Peyer's patch (tissue), 4 donors: Measurements from ENCODE around the gene RELT. TPM values are rescaled to one million over a fixed set of nuclear protein-coding genes. Genes with fewer than 3 reads are reported as not detected.

Experiments
- DNase-seq, 3 donors: peaks; one replicate each; pipeline ENCODE4 v3.0.0-alpha.2; 2017 to 2019
- H3K27ac ChIP-seq, 4 donors: fragments of 200-600 bp; sonication (generic); one replicate each; pipeline ENCODE4 v1.5.1; 2016 to 2019
- H3K27me3 ChIP-seq, 2 donors: fragments of 200-600 bp; sonication (generic); one replicate each; pipeline ENCODE4 v1.5.1; 2019
- H3K36me3 ChIP-seq, 3 donors: fragments of 200-600 bp; sonication (generic); one replicate each; pipeline ENCODE4 v1.5.1; 2016 to 2019
- H3K4me1 ChIP-seq, 4 donors: fragments of 200-600 bp; sonication (generic); one replicate each; pipeline ENCODE4 v1.5.1; 2016 to 2019
- H3K4me3 ChIP-seq, 4 donors: fragments of 200-600 bp; sonication (generic); 1 replicate in 3 of 4; 2 replicates in 1 of 4; pipeline ENCODE4 v1.5.1; 2016 to 2019; ENCODE audit warnings: mild to moderate bottlenecking in 1 of 4
- H3K9me3 ChIP-seq, 4 donors: fragments of 200-600 bp; sonication (generic); one replicate each; pipeline ENCODE4 v1.5.1; 2016 to 2019; ENCODE audit warnings: mild to moderate bottlenecking in 1 of 4
- CTCF ChIP-seq, 6 experiments: fragments of 450-650 bp in 4 of 6; fragments of 200-600 bp in 2 of 6; sonication (generic) in 1 of 6; IDR thresholded peaks; one replicate each; pipeline ENCODE4 v1.5.1; 2017 to 2019; ENCODE audit warnings: antibody characterized with exemption in 6 of 6, mild to moderate bottlenecking in 3 of 6, moderate library complexity in 1 of 6
- POLR2A ChIP-seq, 2 donors: fragments of 450-650 bp; IDR thresholded peaks; one replicate each; pipeline ENCODE4 v1.5.1; 2017; ENCODE audit warnings: antibody characterized with exemption in 2 of 2, mild to moderate bottlenecking in 2 of 2, moderate library complexity in 2 of 2
- total RNA-seq, 4 donors: library from RNA; depleted of rRNA; stranded (reverse); fragments of >200 nt; gene quantifications; one replicate each; pipeline ENCODE4 v1.1.0, GENCODE V29; 2016

The RELT gene
- total RNA-seq, 4 donors from 2014 or later = 1.2 to 19.0 (median 4.7) TPM

GRCh38 chr11:73406619-73407018 lies 30.4 kb downstream of the RELT start:
- Histone ChIP-seq H3K27ac (no peak overlapping the region), H3K36me3 (peaks cover 0 to 35% (median 0%) of the 10 kb centered on the region in 3 donors), H3K4me1 (no peaks in the 10 kb centered on the region), H3K4me3 (no peak overlapping the region), H3K27me3 (no peaks in the 10 kb centered on the region), H3K9me3 (no peaks in the 10 kb centered on the region)
- TF ChIP-seq POLR2A (IDR thresholded peaks at IDR 0.05) = no peak
- no peak for TF ChIP-seq CTCF (IDR thresholded peaks at IDR 0.05)
- no peak for DNase-seq

- Histone ChIP-seq H3K36me3 (peaks cover 0 to 35% (median 0%) of the 10 kb centered on the region in 3 donors), H3K27ac (no peak overlapping the region), H3K4me1 (no peaks in the 10 kb centered on the region), H3K9me3 (no peaks in the 10 kb centered on the region), H3K27me3 (no peaks in the 10 kb centered on the region), H3K4me3 (no peak overlapping the region)
- no peak for DNase-seq
- TF ChIP-seq CTCF (IDR thresholded peaks at IDR 0.05) = no peak
- TF ChIP-seq POLR2A (IDR thresholded peaks at IDR 0.05) = no peak
Observed at GRCh38 chr11:73409431-73409830, 33.2 kb downstream of the RELT start.

GRCh38 chr11:73410627-73411026 lies 34.4 kb downstream of the RELT start:
- no peaks in the 10 kb centered on the region for H3K27me3 ChIP-seq
- no peak for TF ChIP-seq POLR2A (IDR thresholded peaks at IDR 0.05)
- no peak for DNase-seq
- H3K4me1 ChIP-seq = no peaks in the 10 kb centered on the region
- no peak overlapping the region for H3K27ac ChIP-seq
- H3K36me3 ChIP-seq = peaks cover 0 to 30% (median 0%) of the 10 kb centered on the region in 3 donors
- H3K4me3 ChIP-seq = no peak overlapping the region
- no peaks in the 10 kb centered on the region for H3K9me3 ChIP-seq

- Histone ChIP-seq H3K4me1 (no peaks in the 10 kb centered on the region), H3K9me3 (no peaks in the 10 kb centered on the region), H3K4me3 (no peak overlapping the region), H3K27me3 (no peaks in the 10 kb centered on the region), H3K27ac (no peak overlapping the region), H3K36me3 (peaks cover 0 to 26% (median 0%) of the 10 kb centered on the region in 3 donors)
- DNase-seq = no peak
- TF ChIP-seq CTCF (IDR thresholded peaks at IDR 0.05) = no peak
- TF ChIP-seq POLR2A (IDR thresholded peaks at IDR 0.05) = no peak
Observed at GRCh38 chr11:73411031-73411430, 34.8 kb downstream of the RELT start.

GRCh38 chr11:73412308-73412707 lies 36.1 kb downstream of the RELT start:
- H3K9me3 ChIP-seq = no peaks in the 10 kb centered on the region
- TF ChIP-seq POLR2A (IDR thresholded peaks at IDR 0.05) (no peak), CTCF (IDR thresholded peaks at IDR 0.05) (no peak)
- no peaks in the 10 kb centered on the region for H3K27me3 ChIP-seq
- peaks cover 0 to 14% (median 0%) of the 10 kb centered on the region in 3 donors for H3K36me3 ChIP-seq
- H3K4me3 ChIP-seq = no peak overlapping the region
- H3K27ac ChIP-seq = no peak overlapping the region
- DNase-seq = no peak
- H3K4me1 ChIP-seq = no peaks in the 10 kb centered on the region

- Histone ChIP-seq H3K4me1 (no peaks in the 10 kb centered on the region), H3K27me3 (no peaks in the 10 kb centered on the region), H3K36me3 (peaks cover 0 to 12% (median 0%) of the 10 kb centered on the region in 3 donors), H3K4me3 (no peak overlapping the region), H3K27ac (no peak overlapping the region), H3K9me3 (no peaks in the 10 kb centered on the region)
- TF ChIP-seq POLR2A (IDR thresholded peaks at IDR 0.05) (no peak), CTCF (IDR thresholded peaks at IDR 0.05) (no peak)
- no peak for DNase-seq
Observed at GRCh38 chr11:73413256-73413655, 37.1 kb downstream of the RELT start.
